ENCODE data around the gene CCNQ. TPM values are rescaled to one million over a fixed set of nuclear protein-coding genes. Genes with fewer than 3 reads are reported as not detected.

The CCNQ gene
- total and polyA plus RNA-seq, 2 donors (not counting 3 experiments of a cell fraction or from before 2014, with no cell fraction given), result 21.3 to 37.0 TPM

DNA sequence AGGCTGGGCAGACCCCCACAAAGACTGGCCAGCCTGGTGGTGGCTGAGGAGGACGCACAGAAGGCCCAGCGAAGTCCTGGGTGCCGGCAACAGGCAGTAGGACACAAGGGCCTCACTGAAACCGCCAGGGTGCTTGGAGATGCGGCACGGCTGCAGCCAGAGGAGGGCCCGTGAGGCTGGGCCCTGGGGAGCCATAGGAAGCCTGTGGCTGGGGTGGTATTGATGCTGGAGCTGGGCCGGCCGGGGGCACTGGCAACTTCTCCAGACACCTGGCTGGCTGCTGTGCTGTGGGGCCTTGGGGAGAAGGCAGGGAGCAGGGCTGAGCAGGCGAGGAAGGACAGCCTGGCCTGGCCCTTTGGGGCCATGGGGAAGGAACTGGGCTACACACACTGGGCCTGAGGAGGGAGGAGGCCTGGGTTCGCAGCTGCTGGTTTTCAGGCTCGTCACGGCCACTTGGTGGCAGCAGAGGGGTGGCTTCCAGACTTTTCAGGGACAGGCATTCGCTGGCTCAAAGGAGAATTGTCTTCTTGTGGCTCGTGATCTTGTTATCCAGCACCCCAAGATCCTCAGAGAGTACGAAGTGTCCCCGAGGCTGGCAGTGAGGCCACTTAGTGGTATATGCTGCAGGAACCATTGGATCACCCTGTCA lies 44.3 kb downstream of the CCNQ start:
- Histone ChIP-seq H4K20me1 (replicated peaks; ENCODE audit: control insufficient read depth, extremely low read depth, insufficient read depth, low read length) (no peaks in the 10 kb centered on the region), H3K27ac (ENCODE audit: insufficient read depth, low read depth, low read length) (no peak overlapping the region), H3K9me1 (replicated peaks; ENCODE audit: control insufficient read depth, extremely low read depth, insufficient read depth, low read length) (no peaks in the 10 kb centered on the region), H3K4me1 (ENCODE audit: control insufficient read depth, extremely low read depth, insufficient read depth, low read length) (no peaks in the 10 kb centered on the region), H3K79me2 (ENCODE audit: control insufficient read depth, insufficient read depth, low read length) (no peaks in the 10 kb centered on the region), H3K9ac (replicated peaks; ENCODE audit: extremely low read depth, insufficient read depth, low read length) (no peak overlapping the region), H3K4me2 (ENCODE audit: insufficient read depth, low read length) (no peak overlapping the region), H3K27me3 (ENCODE audit: control insufficient read depth in 2 of 2, insufficient read depth in 2 of 2, low read length in 2 of 2) (no peaks in the 10 kb centered on the region), H3K4me3 (replicated peaks in 1 of 3; ENCODE audit: insufficient read depth in 1 of 3, low read depth in 1 of 3, low read length in 3 of 3) (no peak overlapping the region), H2AFZ (ENCODE audit: low read depth, low read length) (no peak overlapping the region), H3K9me3 (replicated peaks; ENCODE audit: control insufficient read depth, insufficient read depth, low read length) (no peaks in the 10 kb centered on the region), H3K36me3 (ENCODE audit: control insufficient read depth in 2 of 2, extremely low read depth in 1 of 2, insufficient read depth in 2 of 2, low read length in 2 of 2) (no peaks in the 10 kb centered on the region)
- DNase-seq (ENCODE audit: low read depth, low spot score) (peak; percentile 24), FAIRE-seq (peak; percentile 95)
- ChIA-PET CTCF (interaction anchor here (0.7 to 9.1 kb wide), 15 partner anchors 9 to 153 kb away, joined by 3 to 89 read pairs (median 6); partner anchors contain the start of gene CCNQ), POLR2A (no interaction called here)
- TF ChIP-seq, protein P1, sequence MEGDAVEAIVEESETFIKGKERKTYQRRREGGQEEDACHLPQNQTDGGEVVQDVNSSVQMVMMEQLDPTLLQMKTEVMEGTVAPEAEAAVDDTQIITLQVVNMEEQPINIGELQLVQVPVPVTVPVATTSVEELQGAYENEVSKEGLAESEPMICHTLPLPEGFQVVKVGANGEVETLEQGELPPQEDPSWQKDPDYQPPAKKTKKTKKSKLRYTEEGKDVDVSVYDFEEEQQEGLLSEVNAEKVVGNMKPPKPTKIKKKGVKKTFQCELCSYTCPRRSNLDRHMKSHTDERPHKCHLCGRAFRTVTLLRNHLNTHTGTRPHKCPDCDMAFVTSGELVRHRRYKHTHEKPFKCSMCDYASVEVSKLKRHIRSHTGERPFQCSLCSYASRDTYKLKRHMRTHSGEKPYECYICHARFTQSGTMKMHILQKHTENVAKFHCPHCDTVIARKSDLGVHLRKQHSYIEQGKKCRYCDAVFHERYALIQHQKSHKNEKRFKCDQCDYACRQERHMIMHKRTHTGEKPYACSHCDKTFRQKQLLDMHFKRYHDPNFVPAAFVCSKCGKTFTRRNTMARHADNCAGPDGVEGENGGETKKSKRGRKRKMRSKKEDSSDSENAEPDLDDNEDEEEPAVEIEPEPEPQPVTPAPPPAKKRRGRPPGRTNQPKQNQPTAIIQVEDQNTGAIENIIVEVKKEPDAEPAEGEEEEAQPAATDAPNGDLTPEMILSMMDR (IDR thresholded peaks at IDR 0.05; ENCODE audit: extremely low read depth in 1 of 2, insufficient read depth in 1 of 2, low read depth in 1 of 2, low read length in 2 of 2), result peak; percentile 48 to 71
- TF ChIP-seq, protein P2, sequence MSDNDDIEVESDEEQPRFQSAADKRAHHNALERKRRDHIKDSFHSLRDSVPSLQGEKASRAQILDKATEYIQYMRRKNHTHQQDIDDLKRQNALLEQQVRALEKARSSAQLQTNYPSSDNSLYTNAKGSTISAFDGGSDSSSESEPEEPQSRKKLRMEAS (IDR thresholded peaks at IDR 0.05; ENCODE audit: insufficient read depth, insufficient read length), result no peak
- no TSS peak for BruUV-seq (replicated peaks)
- intact Hi-C loops (cut with micrococcal nuclease), result loop anchor here (1.0 kb wide), 1 partner anchor 114 kb away; no protein-coding TSS in a partner anchor
- dilution Hi-C loops (cut with MboI; ENCODE audit: extremely low pct_ligation_motif_present, low sequenced_read_pairs), result no loop called here

DNA sequence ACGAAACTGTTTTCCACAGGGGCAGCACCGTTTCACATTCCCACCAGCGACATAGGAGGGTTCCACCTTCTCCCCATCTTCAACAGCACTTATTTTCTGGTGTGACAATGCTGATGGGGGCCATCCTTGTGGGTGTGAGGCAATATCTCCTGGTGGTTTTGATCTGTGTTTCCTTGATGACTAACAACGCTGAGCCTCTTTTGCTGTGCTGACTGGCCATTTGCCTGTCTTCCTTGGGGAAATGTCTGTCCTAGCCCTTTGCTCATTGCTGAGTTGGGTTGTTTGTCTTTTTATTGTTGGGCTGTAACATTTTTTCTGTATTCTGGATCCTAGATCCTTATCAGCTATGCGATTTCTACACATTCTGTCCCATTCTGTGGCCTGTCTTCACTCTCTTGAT lies 47.8 kb downstream of the CCNQ start:
- no peaks in the 10 kb centered on the region for H3K79me2 ChIP-seq (ENCODE audit: control insufficient read depth, insufficient read depth, low read length)
- no peaks in the 10 kb centered on the region for H3K9me3 ChIP-seq (replicated peaks; ENCODE audit: control insufficient read depth, insufficient read depth, low read length)
- no peaks in the 10 kb centered on the region for H3K9me1 ChIP-seq (replicated peaks; ENCODE audit: control insufficient read depth, extremely low read depth, insufficient read depth, low read length)
- H3K36me3 ChIP-seq (ENCODE audit: control insufficient read depth in 2 of 2, extremely low read depth in 1 of 2, insufficient read depth in 2 of 2, low read length in 2 of 2), result no peaks in the 10 kb centered on the region
- H3K27ac ChIP-seq (ENCODE audit: insufficient read depth, low read depth, low read length), result no peak overlapping the region
- ChIA-PET CTCF (interaction anchor here (9.1 kb wide), 1 partner anchor 117 kb away, joined by 89 read pairs; no protein-coding TSS in a partner anchor), POLR2A (no interaction called here)
- H3K4me3 ChIP-seq (replicated peaks in 1 of 3; ENCODE audit: insufficient read depth in 1 of 3, low read depth in 1 of 3, low read length in 3 of 3), result no peak overlapping the region
- intact Hi-C loops (cut with micrococcal nuclease) (no loop called here), dilution Hi-C loops (cut with MboI; ENCODE audit: extremely low pct_ligation_motif_present, low sequenced_read_pairs) (no loop called here)
- DNase-seq (ENCODE audit: low read depth, low spot score), result no peak
- no peak overlapping the region for H2AFZ ChIP-seq (ENCODE audit: low read depth, low read length)
- H3K9ac ChIP-seq (replicated peaks; ENCODE audit: extremely low read depth, insufficient read depth, low read length), result no peak overlapping the region
- no peak overlapping the region for H3K4me2 ChIP-seq (ENCODE audit: insufficient read depth, low read length)
- no TSS peak for BruUV-seq (replicated peaks)
- H3K4me1 ChIP-seq (ENCODE audit: control insufficient read depth, extremely low read depth, insufficient read depth, low read length), result no peaks in the 10 kb centered on the region
- H3K27me3 ChIP-seq (ENCODE audit: control insufficient read depth in 2 of 2, insufficient read depth in 2 of 2, low read length in 2 of 2), result no peaks in the 10 kb centered on the region
- FAIRE-seq, result no peak
- H4K20me1 ChIP-seq (replicated peaks; ENCODE audit: control insufficient read depth, extremely low read depth, insufficient read depth, low read length), result no peaks in the 10 kb centered on the region
- TF ChIP-seq MYC (IDR thresholded peaks at IDR 0.05; ENCODE audit: low read depth, low read length), result no peak
- peak; percentile 40 for TF ChIP-seq GATA2 (IDR thresholded peaks at IDR 0.05; ENCODE audit: insufficient read depth, insufficient read length, low read depth, low read length)
